ENCODE measurements around the gene MGARP.

The MGARP gene

DNA sequence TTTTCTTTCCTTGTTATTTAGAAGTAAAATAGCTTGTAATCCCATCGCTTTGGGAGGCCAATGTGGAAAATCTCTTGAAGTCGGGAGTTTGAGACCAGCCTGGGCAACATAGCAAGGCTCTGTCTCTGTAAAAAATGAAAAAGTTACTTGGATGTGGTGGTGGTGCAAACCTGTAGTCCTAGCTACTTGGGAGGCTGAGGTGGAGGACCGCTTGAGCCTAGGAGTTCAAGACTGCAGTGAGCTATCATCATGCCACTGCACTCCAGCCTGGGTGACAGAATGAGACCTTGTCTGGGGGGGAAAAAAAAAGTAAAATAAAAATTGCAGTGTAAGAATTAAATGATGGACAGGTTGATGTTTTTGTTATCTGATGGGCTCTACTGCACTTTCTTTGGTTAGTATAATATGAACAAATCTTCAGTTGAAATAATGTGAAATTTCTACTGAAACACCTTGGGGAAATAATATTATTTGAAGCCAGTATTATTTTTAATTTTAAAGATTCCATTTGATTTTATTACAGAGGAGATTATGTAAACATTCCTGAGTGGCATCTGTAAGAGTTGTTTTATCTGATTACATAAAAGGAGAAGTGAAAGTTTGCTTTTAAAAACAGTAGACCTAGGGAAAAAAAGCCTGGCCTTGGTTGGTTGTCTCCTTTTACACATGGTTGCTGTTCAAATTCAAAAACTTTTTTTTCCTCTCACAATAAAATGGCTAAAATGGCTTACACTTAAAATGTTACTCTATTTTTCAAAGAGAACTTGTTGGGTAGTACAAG lies 32.7 kb upstream of the MGARP start:
- no peak for FAIRE-seq
- TF ChIP-seq POLR2A (IDR thresholded peaks at IDR 0.05; ENCODE audit: low read depth, low read length) = no peak
- no peak for TF ChIP-seq POLR2AphosphoS5 (IDR thresholded peaks at IDR 0.05; ENCODE audit: low read depth, low read length)
- no peak for TF ChIP-seq TAF1 (IDR thresholded peaks at IDR 0.05; ENCODE audit: borderline replicate concordance, low read depth, low read length)
- no peak for DNase-seq (ENCODE audit: insufficient read length)

GRCh38 chr4:139311909-139312308 lies 31.9 kb upstream of the MGARP start:
- no peak for FAIRE-seq
- TF ChIP-seq POLR2A (IDR thresholded peaks at IDR 0.05; ENCODE audit: low read depth, low read length) (no peak), TAF1 (IDR thresholded peaks at IDR 0.05; ENCODE audit: borderline replicate concordance, low read depth, low read length) (no peak), POLR2AphosphoS5 (IDR thresholded peaks at IDR 0.05; ENCODE audit: low read depth, low read length) (no peak)

DNA sequence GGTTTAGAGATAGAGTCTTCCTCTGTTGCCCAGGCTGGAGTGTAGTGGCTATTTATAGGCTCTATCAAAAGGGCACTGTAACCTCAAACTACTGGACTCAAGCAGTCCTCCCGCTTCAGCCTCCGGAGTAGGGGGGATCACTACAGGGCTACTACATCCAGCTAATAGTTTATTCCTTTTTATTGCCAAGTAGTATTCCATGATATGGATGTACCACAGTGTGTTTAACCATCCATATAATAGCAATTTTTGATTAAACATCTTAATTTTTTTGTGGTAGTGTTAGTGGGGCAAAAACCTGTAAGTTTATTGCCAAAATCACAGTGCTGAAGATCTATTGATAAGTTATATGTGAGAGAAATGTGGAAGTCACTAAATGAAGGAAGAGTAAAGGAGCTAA lies 24.9 kb upstream of the MGARP start:
- FAIRE-seq (no peak), DNase-seq (ENCODE audit: insufficient read length) (no peak)
- TF ChIP-seq POLR2A (IDR thresholded peaks at IDR 0.05; ENCODE audit: low read depth, low read length) = no peak
- no peak for TF ChIP-seq POLR2AphosphoS5 (IDR thresholded peaks at IDR 0.05; ENCODE audit: low read depth, low read length)
- TF ChIP-seq TAF1 (IDR thresholded peaks at IDR 0.05; ENCODE audit: borderline replicate concordance, low read depth, low read length) = no peak

More at GRCh38 chr4:139311909-139312308, 31.9 kb upstream of the MGARP start:
- DNase-seq (ENCODE audit: insufficient read length) = no peak

DNA sequence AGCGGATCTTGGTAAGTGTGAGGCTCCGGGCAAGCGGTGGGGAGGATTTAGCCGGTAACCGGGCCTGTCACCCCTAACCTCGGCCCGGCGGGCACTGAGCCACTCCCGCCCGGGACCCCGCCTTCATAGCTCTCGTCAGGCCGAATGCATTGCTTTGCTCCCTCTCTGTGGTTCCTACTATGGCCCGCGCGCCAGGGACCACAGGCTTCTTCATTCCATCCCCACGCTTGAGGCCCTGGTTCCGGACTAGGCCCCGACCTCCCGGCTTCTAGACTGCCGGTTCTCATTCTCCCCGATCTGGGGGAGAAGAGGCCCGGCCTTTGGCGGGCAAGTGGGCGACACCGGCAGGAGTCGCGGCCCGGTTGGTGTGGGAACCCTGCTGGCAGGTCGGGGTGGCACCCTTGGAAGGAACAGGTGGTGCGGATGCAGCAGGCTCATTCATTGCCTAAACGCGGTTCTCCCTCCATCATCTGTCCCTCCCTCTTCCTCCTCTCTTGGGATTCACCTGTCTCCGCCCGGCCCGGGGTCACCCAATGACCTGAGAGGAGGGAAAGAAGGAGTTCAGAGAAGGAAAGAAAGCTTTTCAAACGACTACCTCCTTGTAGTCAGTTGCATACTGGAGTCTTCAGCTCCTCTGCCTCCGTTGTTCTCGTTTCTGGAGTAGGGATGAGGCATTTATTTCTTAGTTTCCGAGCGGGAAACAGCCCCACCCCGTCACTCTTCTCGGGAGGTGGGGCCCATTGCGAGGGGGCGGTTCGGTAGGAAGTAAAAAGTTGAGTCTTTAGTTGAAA lies 22.0 kb upstream of the MGARP start, which contains the start of gene NDUFC1:
TSS of gene NDUFC1 (minus strand) at position 657 of the 791 bp plus-strand sequence. CDS start 6,679 bp downstream, outside the sequence.
- peak; percentile 46 for FAIRE-seq
- DNase-seq (ENCODE audit: insufficient read length) = peak; percentile 36
- TF ChIP-seq POLR2AphosphoS5 (IDR thresholded peaks at IDR 0.05; ENCODE audit: low read depth, low read length) (no peak), TAF1 (IDR thresholded peaks at IDR 0.05; ENCODE audit: borderline replicate concordance, low read depth, low read length) (no peak), POLR2A (IDR thresholded peaks at IDR 0.05; ENCODE audit: low read depth, low read length) (no peak)

GRCh38 chr4:139301113-139301820 lies 21.2 kb upstream of the MGARP start, which contains the start of gene NAA15:
Gene NAA15 (plus strand): TSS chr4:139301505. CDS start chr4:139301778, 273 bp downstream.
- FAIRE-seq (peak; percentile 88), DNase-seq (ENCODE audit: insufficient read length) (peak; percentile 75)
- TF ChIP-seq POLR2A (IDR thresholded peaks at IDR 0.05; ENCODE audit: low read depth, low read length) (peak; percentile 81), TAF1 (IDR thresholded peaks at IDR 0.05; ENCODE audit: borderline replicate concordance, low read depth, low read length) (peak; percentile 31; the same call in 1 of the 2 replicates), POLR2AphosphoS5 (IDR thresholded peaks at IDR 0.05; ENCODE audit: low read depth, low read length) (no peak; the same call in 1 of the 2 replicates)

DNA sequence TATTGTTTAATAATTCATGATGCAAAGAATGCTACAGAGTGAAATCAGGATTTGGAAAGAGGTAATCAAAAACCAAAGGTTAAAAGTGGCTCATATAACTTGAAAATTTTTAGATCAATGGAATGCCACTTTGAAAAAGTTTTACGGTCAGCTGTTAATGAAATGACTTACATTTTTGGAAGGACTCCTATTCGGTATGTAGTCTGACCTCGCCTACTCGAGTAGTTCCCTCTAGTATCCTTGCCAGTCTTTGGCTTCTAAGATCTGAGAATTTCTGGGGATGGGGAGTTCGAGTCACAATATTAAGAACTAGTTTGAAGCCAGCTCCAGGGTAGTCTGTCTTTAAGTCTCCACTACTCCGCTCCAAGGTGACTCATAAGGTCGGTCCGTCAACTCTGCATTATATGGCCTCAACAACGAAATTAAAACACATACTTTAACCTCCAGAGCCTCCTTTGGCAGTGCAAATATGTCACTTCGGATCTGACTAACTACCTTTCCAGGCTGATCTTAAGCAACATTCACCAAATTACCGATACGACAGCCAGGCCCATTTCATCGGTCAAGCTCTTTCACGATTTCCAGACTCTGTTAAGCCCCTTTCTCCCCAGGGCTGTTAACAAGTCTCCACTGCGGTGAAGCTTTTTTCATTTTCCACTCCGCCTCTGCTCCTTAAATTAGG lies 20.5 kb upstream of the MGARP start:
- no peak for DNase-seq (ENCODE audit: insufficient read length)
- TF ChIP-seq TAF1 (IDR thresholded peaks at IDR 0.05; ENCODE audit: borderline replicate concordance, low read depth, low read length) = no peak
- TF ChIP-seq POLR2A (IDR thresholded peaks at IDR 0.05; ENCODE audit: low read depth, low read length) = no peak
- TF ChIP-seq POLR2AphosphoS5 (IDR thresholded peaks at IDR 0.05; ENCODE audit: low read depth, low read length) = no peak
- no peak for FAIRE-seq

DNA sequence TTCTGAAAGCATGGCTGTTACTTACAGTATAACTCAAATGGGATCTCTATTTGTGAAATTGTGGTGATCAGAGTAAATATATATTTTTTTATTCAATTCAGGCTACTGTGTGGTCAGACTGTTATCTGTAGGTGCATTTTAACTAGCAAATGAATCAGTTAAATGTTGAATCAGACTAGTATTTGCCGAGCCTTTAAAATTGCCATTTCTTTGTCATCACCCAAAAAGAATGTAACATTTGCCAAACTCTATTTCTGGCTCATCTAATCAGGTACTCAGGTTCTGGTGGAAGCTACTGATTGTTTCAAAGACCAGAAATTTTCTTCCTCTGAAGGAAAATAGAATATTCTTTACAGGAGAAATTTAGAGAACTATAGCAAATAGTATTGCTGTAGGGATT lies 19.5 kb upstream of the MGARP start:
- TF ChIP-seq POLR2AphosphoS5 (IDR thresholded peaks at IDR 0.05; ENCODE audit: low read depth, low read length) = no peak
- no peak for TF ChIP-seq TAF1 (IDR thresholded peaks at IDR 0.05; ENCODE audit: borderline replicate concordance, low read depth, low read length)
- TF ChIP-seq POLR2A (IDR thresholded peaks at IDR 0.05; ENCODE audit: low read depth, low read length) = no peak
- FAIRE-seq = no peak
- no peak for DNase-seq (ENCODE audit: insufficient read length)

GRCh38 chr4:139297001-139297410 lies 17.0 kb upstream of the MGARP start:
- TF ChIP-seq POLR2AphosphoS5 (IDR thresholded peaks at IDR 0.05; ENCODE audit: low read depth, low read length) (no peak), POLR2A (IDR thresholded peaks at IDR 0.05; ENCODE audit: low read depth, low read length) (no peak), TAF1 (IDR thresholded peaks at IDR 0.05; ENCODE audit: borderline replicate concordance, low read depth, low read length) (no peak)
- FAIRE-seq (peak; percentile 80), DNase-seq (ENCODE audit: insufficient read length) (no peak)

DNA sequence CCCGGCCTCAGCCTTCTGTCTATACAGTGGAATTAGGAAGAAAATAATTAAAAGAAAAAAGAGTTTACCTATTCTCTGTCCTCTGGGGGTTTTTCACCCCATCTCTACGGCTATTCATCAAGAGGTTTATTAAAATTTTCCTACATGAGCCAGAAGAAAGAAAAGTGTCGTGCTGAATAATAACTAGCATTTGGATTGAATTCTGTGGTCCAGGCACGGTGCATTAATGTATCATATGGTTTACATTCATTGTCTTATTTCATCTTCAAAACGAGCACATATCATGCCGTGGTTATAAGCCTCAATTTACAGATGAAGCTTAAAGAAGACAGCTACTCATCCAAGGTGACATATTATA lies 15.9 kb upstream of the MGARP start:
- no peak for FAIRE-seq
- TF ChIP-seq POLR2AphosphoS5 (IDR thresholded peaks at IDR 0.05; ENCODE audit: low read depth, low read length) = no peak
- no peak for TF ChIP-seq TAF1 (IDR thresholded peaks at IDR 0.05; ENCODE audit: borderline replicate concordance, low read depth, low read length)
- TF ChIP-seq POLR2A (IDR thresholded peaks at IDR 0.05; ENCODE audit: low read depth, low read length) = no peak
- DNase-seq (ENCODE audit: insufficient read length) = no peak

GRCh38 chr4:139295206-139295941 lies 15.3 kb upstream of the MGARP start:
- DNase-seq (ENCODE audit: insufficient read length) (peak; percentile 78), FAIRE-seq (peak; percentile 88)
- TF ChIP-seq TAF1 (IDR thresholded peaks at IDR 0.05; ENCODE audit: borderline replicate concordance, low read depth, low read length) (peak; percentile 86), POLR2AphosphoS5 (IDR thresholded peaks at IDR 0.05; ENCODE audit: low read depth, low read length) (peak; percentile 71), POLR2A (IDR thresholded peaks at IDR 0.05; ENCODE audit: low read depth, low read length) (peak; percentile 84; the same call in 1 of the 2 replicates)
